Measurements from ENCODE around the gene VPS54.

The VPS54 gene

DNA sequence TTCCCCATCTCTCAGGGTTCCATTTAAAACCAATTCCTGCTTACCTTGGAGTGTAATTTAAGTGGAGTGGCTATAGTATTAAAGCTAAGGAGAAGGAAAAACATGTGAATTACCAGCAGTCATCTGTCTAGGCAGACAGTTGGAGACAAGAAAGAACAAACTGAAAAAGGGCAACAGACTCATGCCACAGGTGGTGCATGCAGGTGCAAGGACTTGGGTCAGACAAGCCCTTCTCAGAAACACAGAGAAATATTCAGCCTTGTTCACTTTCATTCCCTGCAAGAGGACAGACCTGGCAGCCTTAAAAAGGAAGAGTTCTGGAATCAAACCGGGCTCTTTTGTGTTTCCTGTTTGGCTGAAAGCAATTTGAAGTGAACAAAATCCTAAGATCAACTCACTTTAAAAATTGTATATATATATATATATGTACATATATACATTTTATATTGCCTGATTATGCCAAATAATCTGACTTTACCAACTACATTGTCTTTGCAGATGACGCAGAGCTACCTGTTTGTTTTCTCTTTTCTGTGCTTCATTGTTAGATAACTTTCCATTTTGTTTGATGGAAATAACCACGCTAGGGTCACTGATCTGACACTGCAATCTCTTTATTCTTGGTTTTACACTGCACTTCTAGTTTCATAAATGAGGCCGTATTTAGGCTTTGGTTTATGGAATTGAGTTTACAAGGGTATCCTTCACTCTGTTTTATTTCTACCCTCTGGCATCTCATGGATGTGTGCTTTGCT lies 35.1 kb upstream of the VPS54 start:
- TF ChIP-seq SIN3A (IDR thresholded peaks at IDR 0.05; ENCODE audit: borderline replicate concordance, insufficient read depth, low read length): no peak
- no peak for TF ChIP-seq TAF1 (IDR thresholded peaks at IDR 0.05; ENCODE audit: borderline replicate concordance, insufficient read depth, low read length)
- no peak for TF ChIP-seq POLR2AphosphoS5 (IDR thresholded peaks at IDR 0.05; ENCODE audit: low read depth, low read length)
- no peak for TF ChIP-seq FOXP2 (optimal IDR thresholded peaks at IDR 0.05; ENCODE audit: borderline replicate concordance, extremely low read depth, extremely low read length, insufficient read depth)
- TF ChIP-seq, protein P1, sequence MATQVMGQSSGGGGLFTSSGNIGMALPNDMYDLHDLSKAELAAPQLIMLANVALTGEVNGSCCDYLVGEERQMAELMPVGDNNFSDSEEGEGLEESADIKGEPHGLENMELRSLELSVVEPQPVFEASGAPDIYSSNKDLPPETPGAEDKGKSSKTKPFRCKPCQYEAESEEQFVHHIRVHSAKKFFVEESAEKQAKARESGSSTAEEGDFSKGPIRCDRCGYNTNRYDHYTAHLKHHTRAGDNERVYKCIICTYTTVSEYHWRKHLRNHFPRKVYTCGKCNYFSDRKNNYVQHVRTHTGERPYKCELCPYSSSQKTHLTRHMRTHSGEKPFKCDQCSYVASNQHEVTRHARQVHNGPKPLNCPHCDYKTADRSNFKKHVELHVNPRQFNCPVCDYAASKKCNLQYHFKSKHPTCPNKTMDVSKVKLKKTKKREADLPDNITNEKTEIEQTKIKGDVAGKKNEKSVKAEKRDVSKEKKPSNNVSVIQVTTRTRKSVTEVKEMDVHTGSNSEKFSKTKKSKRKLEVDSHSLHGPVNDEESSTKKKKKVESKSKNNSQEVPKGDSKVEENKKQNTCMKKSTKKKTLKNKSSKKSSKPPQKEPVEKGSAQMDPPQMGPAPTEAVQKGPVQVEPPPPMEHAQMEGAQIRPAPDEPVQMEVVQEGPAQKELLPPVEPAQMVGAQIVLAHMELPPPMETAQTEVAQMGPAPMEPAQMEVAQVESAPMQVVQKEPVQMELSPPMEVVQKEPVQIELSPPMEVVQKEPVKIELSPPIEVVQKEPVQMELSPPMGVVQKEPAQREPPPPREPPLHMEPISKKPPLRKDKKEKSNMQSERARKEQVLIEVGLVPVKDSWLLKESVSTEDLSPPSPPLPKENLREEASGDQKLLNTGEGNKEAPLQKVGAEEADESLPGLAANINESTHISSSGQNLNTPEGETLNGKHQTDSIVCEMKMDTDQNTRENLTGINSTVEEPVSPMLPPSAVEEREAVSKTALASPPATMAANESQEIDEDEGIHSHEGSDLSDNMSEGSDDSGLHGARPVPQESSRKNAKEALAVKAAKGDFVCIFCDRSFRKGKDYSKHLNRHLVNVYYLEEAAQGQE (IDR thresholded peaks at IDR 0.05; ENCODE audit: insufficient read depth in 1 of 2, low read depth in 2 of 2, low read length in 2 of 2): no peak

- TF ChIP-seq SIN3A (IDR thresholded peaks at IDR 0.05; ENCODE audit: borderline replicate concordance, insufficient read depth, low read length) (no peak), TAF1 (IDR thresholded peaks at IDR 0.05; ENCODE audit: borderline replicate concordance, insufficient read depth, low read length) (no peak), FOXP2 (optimal IDR thresholded peaks at IDR 0.05; ENCODE audit: borderline replicate concordance, extremely low read depth, extremely low read length, insufficient read depth) (no peak), POLR2AphosphoS5 (IDR thresholded peaks at IDR 0.05; ENCODE audit: low read depth, low read length) (no peak)
- TF ChIP-seq, protein P1 (IDR thresholded peaks at IDR 0.05; ENCODE audit: insufficient read depth in 1 of 2, low read depth in 2 of 2, low read length in 2 of 2): no peak
These were observed 33.4 kb upstream of the VPS54 start for GRCh38 chr2:64052463-64053241.

- TF ChIP-seq, protein P1 (IDR thresholded peaks at IDR 0.05; ENCODE audit: insufficient read depth in 1 of 2, low read depth in 2 of 2, low read length in 2 of 2): no peak
- TF ChIP-seq POLR2AphosphoS5 (IDR thresholded peaks at IDR 0.05; ENCODE audit: low read depth, low read length) (no peak), TAF1 (IDR thresholded peaks at IDR 0.05; ENCODE audit: borderline replicate concordance, insufficient read depth, low read length) (no peak), FOXP2 (optimal IDR thresholded peaks at IDR 0.05; ENCODE audit: borderline replicate concordance, extremely low read depth, extremely low read length, insufficient read depth) (no peak), SIN3A (IDR thresholded peaks at IDR 0.05; ENCODE audit: borderline replicate concordance, insufficient read depth, low read length) (no peak)
These were observed 30.5 kb upstream of the VPS54 start for GRCh38 chr2:64049633-64050220.

DNA sequence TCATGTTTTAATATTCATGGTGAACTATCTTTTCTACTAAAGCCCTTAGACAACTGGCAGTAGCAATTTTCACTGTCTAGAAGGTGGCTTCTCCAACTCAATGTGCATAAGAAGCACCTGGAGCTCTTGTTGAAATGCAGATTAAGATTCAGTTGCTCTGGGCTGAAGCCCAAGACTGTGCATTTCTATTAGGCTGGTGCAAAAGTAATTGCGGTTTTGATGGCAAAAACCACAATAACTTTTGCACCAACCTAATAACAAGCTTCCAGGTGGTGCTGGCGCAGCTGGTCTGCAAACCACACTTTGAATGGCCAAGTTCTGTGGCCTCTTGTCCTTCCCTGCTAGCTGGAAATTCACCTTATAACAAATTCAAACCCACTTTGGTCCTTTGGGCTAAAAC lies 26.7 kb upstream of the VPS54 start:
- TF ChIP-seq TAF1 (IDR thresholded peaks at IDR 0.05; ENCODE audit: borderline replicate concordance, insufficient read depth, low read length): no peak
- TF ChIP-seq, protein P1 (IDR thresholded peaks at IDR 0.05; ENCODE audit: insufficient read depth in 1 of 2, low read depth in 2 of 2, low read length in 2 of 2): no peak
- no peak for TF ChIP-seq SIN3A (IDR thresholded peaks at IDR 0.05; ENCODE audit: borderline replicate concordance, insufficient read depth, low read length)
- TF ChIP-seq POLR2AphosphoS5 (IDR thresholded peaks at IDR 0.05; ENCODE audit: low read depth, low read length): no peak
- no peak for TF ChIP-seq FOXP2 (optimal IDR thresholded peaks at IDR 0.05; ENCODE audit: borderline replicate concordance, extremely low read depth, extremely low read length, insufficient read depth)
